Measurements from ENCODE around the gene RITA1.

The RITA1 gene

GRCh38 chr12:113186033-113186365 is 478 bp downstream of the RITA1 start:
- peaks cover 0 to 41% (median 9%) of the 10 kb centered on the region in 4 experiments for H3K36me3 ChIP-seq (ENCODE audit: control insufficient read depth in 4 of 4, insufficient read depth in 4 of 4, low read length in 3 of 4)
- H3K9me3 ChIP-seq (ENCODE audit: control extremely low read depth in 1 of 5, control insufficient read depth in 4 of 5, insufficient read depth in 2 of 5, low read depth in 1 of 5, low read length in 4 of 5) = no peaks in the 10 kb centered on the region
- peak overlapping the region; percentile 96 to 97 for H3K27ac ChIP-seq (ENCODE audit: insufficient read depth in 1 of 2, low read depth in 1 of 2, low read length in 2 of 2, poor library complexity in 1 of 2, severe bottlenecking in 2 of 2)
- DNase-seq = peak in 2 of 3 donors; percentile 60 to 63
- ChIA-PET POLR2A (interaction anchor here (0.6 to 1.3 kb wide), 2 partner anchors 17 to 46 kb away, joined by 3 to 5 read pairs; no protein-coding TSS in a partner anchor), CTCF (interaction anchor here (0.6 to 3.5 kb wide), 6 partner anchors 11 to 103 kb away, joined by 3 to 17 read pairs (median 3); no protein-coding TSS in a partner anchor)
- peaks cover 0 to 26% (median 22%) of the 10 kb centered on the region in 4 experiments for H3K4me1 ChIP-seq (ENCODE audit: control extremely low read depth in 1 of 4, control insufficient read depth in 4 of 4, insufficient read depth in 4 of 4, low read length in 3 of 4)
- no peaks in the 10 kb centered on the region for H3K27me3 ChIP-seq (replicated peaks in 2 of 5; ENCODE audit: control insufficient read depth in 4 of 5, insufficient read depth in 5 of 5, low read length in 4 of 5)
- peak overlapping the region; percentile 74 to 90 (median 85) for H3K4me3 ChIP-seq (ENCODE audit: control insufficient read depth in 1 of 7, extremely low read depth in 1 of 7, insufficient read depth in 4 of 7, low read depth in 2 of 7, low read length in 6 of 7)
- 10% methylated on average over 9 of the region's 11 CpGs for WGBS (ENCODE audit: insufficient coverage)

GRCh38 chr12:113186666-113187325 is 1.3 kb downstream of the RITA1 start:
- DNase-seq = no peak
- Histone ChIP-seq H3K4me1 (ENCODE audit: control extremely low read depth in 1 of 4, control insufficient read depth in 4 of 4, insufficient read depth in 4 of 4, low read length in 3 of 4) (peaks cover 0 to 26% (median 22%) of the 10 kb centered on the region in 4 experiments), H3K36me3 (ENCODE audit: control insufficient read depth in 4 of 4, insufficient read depth in 4 of 4, low read length in 3 of 4) (peaks cover 0 to 46% (median 14%) of the 10 kb centered on the region in 4 experiments), H3K27me3 (replicated peaks in 2 of 5; ENCODE audit: control insufficient read depth in 4 of 5, insufficient read depth in 5 of 5, low read length in 4 of 5) (no peaks in the 10 kb centered on the region), H3K9me3 (ENCODE audit: control extremely low read depth in 1 of 5, control insufficient read depth in 4 of 5, insufficient read depth in 2 of 5, low read depth in 1 of 5, low read length in 4 of 5) (no peaks in the 10 kb centered on the region), H3K27ac (ENCODE audit: insufficient read depth in 1 of 2, low read depth in 1 of 2, low read length in 2 of 2, poor library complexity in 1 of 2, severe bottlenecking in 2 of 2) (no peak overlapping the region), H3K4me3 (ENCODE audit: control insufficient read depth in 1 of 7, extremely low read depth in 1 of 7, insufficient read depth in 4 of 7, low read depth in 2 of 7, low read length in 6 of 7) (peak overlapping the region in 5 of 7 experiments; percentile 78 to 90 (median 85))
- CTCF ChIA-PET = interaction anchor here (0.6 to 3.5 kb wide), 8 partner anchors 9 to 213 kb away, joined by 3 to 12 read pairs (median 3); no protein-coding TSS in a partner anchor
- 97% methylated on average over 8 of the region's 16 CpGs for WGBS (ENCODE audit: insufficient coverage)
- POLR2A ChIA-PET = interaction anchor here (0.5 to 0.6 kb wide), 2 partner anchors 17 to 154 kb away, joined by 3 to 5 read pairs; no protein-coding TSS in a partner anchor

- Histone ChIP-seq H3K27me3 (replicated peaks in 2 of 5; ENCODE audit: control insufficient read depth in 4 of 5, insufficient read depth in 5 of 5, low read length in 4 of 5) (no peaks in the 10 kb centered on the region), H3K27ac (ENCODE audit: insufficient read depth in 1 of 2, low read depth in 1 of 2, low read length in 2 of 2, poor library complexity in 1 of 2, severe bottlenecking in 2 of 2) (no peak overlapping the region), H3K9me3 (ENCODE audit: control extremely low read depth in 1 of 5, control insufficient read depth in 4 of 5, insufficient read depth in 2 of 5, low read depth in 1 of 5, low read length in 4 of 5) (no peaks in the 10 kb centered on the region), H3K4me3 (ENCODE audit: control insufficient read depth in 1 of 7, extremely low read depth in 1 of 7, insufficient read depth in 4 of 7, low read depth in 2 of 7, low read length in 6 of 7) (no peak overlapping the region), H3K36me3 (ENCODE audit: control insufficient read depth in 4 of 4, insufficient read depth in 4 of 4, low read length in 3 of 4) (peaks cover 2 to 47% (median 22%) of the 10 kb centered on the region in 4 experiments), H3K4me1 (ENCODE audit: control extremely low read depth in 1 of 4, control insufficient read depth in 4 of 4, insufficient read depth in 4 of 4, low read length in 3 of 4) (peaks cover 0 to 21% (median 18%) of the 10 kb centered on the region in 4 experiments)
- ChIA-PET POLR2A (no interaction called here), CTCF (interaction anchor here (0.7 kb wide), 1 partner anchor 140 kb away, joined by 3 read pairs; no protein-coding TSS in a partner anchor)
- no peak for DNase-seq
- WGBS (ENCODE audit: insufficient coverage) = 100% methylated on average over 2 of the region's 2 CpGs
Measured at GRCh38 chr12:113189361-113189760, 3.8 kb downstream of the RITA1 start.

- POLR2A ChIA-PET = interaction anchor here (1.1 kb wide), 1 partner anchor 17 kb away, joined by 3 read pairs; no protein-coding TSS in a partner anchor
- CTCF ChIA-PET = interaction anchor here (0.7 to 1.9 kb wide), 4 partner anchors 13 to 33 kb away, joined by 3 to 5 read pairs (median 4); no protein-coding TSS in a partner anchor
- Histone ChIP-seq H3K4me1 (ENCODE audit: control extremely low read depth in 1 of 4, control insufficient read depth in 4 of 4, insufficient read depth in 4 of 4, low read length in 3 of 4) (peaks cover 0 to 15% (median 14%) of the 10 kb centered on the region in 4 experiments), H3K4me3 (ENCODE audit: control insufficient read depth in 1 of 7, extremely low read depth in 1 of 7, insufficient read depth in 4 of 7, low read depth in 2 of 7, low read length in 6 of 7) (no peak overlapping the region), H3K9me3 (ENCODE audit: control extremely low read depth in 1 of 5, control insufficient read depth in 4 of 5, insufficient read depth in 2 of 5, low read depth in 1 of 5, low read length in 4 of 5) (no peaks in the 10 kb centered on the region), H3K27me3 (replicated peaks in 2 of 5; ENCODE audit: control insufficient read depth in 4 of 5, insufficient read depth in 5 of 5, low read length in 4 of 5) (no peaks in the 10 kb centered on the region), H3K27ac (ENCODE audit: insufficient read depth in 1 of 2, low read depth in 1 of 2, low read length in 2 of 2, poor library complexity in 1 of 2, severe bottlenecking in 2 of 2) (no peak overlapping the region), H3K36me3 (ENCODE audit: control insufficient read depth in 4 of 4, insufficient read depth in 4 of 4, low read length in 3 of 4) (peaks cover 2 to 47% (median 22%) of the 10 kb centered on the region in 4 experiments)
- peak in 1 of 3 donors; percentile 17 for DNase-seq
- 100% methylated on average over 4 of the region's 4 CpGs for WGBS (ENCODE audit: insufficient coverage)
Measured at GRCh38 chr12:113190761-113191160, 5.2 kb downstream of the RITA1 start.

GRCh38 chr12:113191227-113191626 is 5.7 kb downstream of the RITA1 start:
- no peak for DNase-seq
- Histone ChIP-seq H3K9me3 (ENCODE audit: control extremely low read depth in 1 of 5, control insufficient read depth in 4 of 5, insufficient read depth in 2 of 5, low read depth in 1 of 5, low read length in 4 of 5) (no peaks in the 10 kb centered on the region), H3K27ac (ENCODE audit: insufficient read depth in 1 of 2, low read depth in 1 of 2, low read length in 2 of 2, poor library complexity in 1 of 2, severe bottlenecking in 2 of 2) (no peak overlapping the region), H3K27me3 (replicated peaks in 2 of 5; ENCODE audit: control insufficient read depth in 4 of 5, insufficient read depth in 5 of 5, low read length in 4 of 5) (no peaks in the 10 kb centered on the region), H3K36me3 (ENCODE audit: control insufficient read depth in 4 of 4, insufficient read depth in 4 of 4, low read length in 3 of 4) (peaks cover 2 to 47% (median 22%) of the 10 kb centered on the region in 4 experiments), H3K4me1 (ENCODE audit: control extremely low read depth in 1 of 4, control insufficient read depth in 4 of 4, insufficient read depth in 4 of 4, low read length in 3 of 4) (peaks cover 0 to 10% (median 9%) of the 10 kb centered on the region in 4 experiments), H3K4me3 (ENCODE audit: control insufficient read depth in 1 of 7, extremely low read depth in 1 of 7, insufficient read depth in 4 of 7, low read depth in 2 of 7, low read length in 6 of 7) (no peak overlapping the region)
- 95% methylated on average over 19 of the region's 19 CpGs for WGBS (ENCODE audit: insufficient coverage)
- CTCF ChIA-PET = interaction anchor here (0.7 to 1.9 kb wide), 4 partner anchors 12 to 32 kb away, joined by 3 to 5 read pairs (median 4); no protein-coding TSS in a partner anchor
- POLR2A ChIA-PET = interaction anchor here (1.1 kb wide), 1 partner anchor 17 kb away, joined by 3 read pairs; no protein-coding TSS in a partner anchor

GRCh38 chr12:113194971-113195391 is 9.5 kb downstream of the RITA1 start:
- Histone ChIP-seq H3K9me3 (ENCODE audit: control extremely low read depth in 1 of 5, control insufficient read depth in 4 of 5, insufficient read depth in 2 of 5, low read depth in 1 of 5, low read length in 4 of 5) (no peaks in the 10 kb centered on the region), H3K4me1 (ENCODE audit: control extremely low read depth in 1 of 4, control insufficient read depth in 4 of 4, insufficient read depth in 4 of 4, low read length in 3 of 4) (peaks cover 0 to 4% (median 0%) of the 10 kb centered on the region in 4 experiments), H3K27ac (ENCODE audit: insufficient read depth in 1 of 2, low read depth in 1 of 2, low read length in 2 of 2, poor library complexity in 1 of 2, severe bottlenecking in 2 of 2) (no peak overlapping the region), H3K27me3 (replicated peaks in 2 of 5; ENCODE audit: control insufficient read depth in 4 of 5, insufficient read depth in 5 of 5, low read length in 4 of 5) (no peaks in the 10 kb centered on the region), H3K36me3 (ENCODE audit: control insufficient read depth in 4 of 4, insufficient read depth in 4 of 4, low read length in 3 of 4) (peaks cover 2 to 28% (median 16%) of the 10 kb centered on the region in 4 experiments), H3K4me3 (ENCODE audit: control insufficient read depth in 1 of 7, extremely low read depth in 1 of 7, insufficient read depth in 4 of 7, low read depth in 2 of 7, low read length in 6 of 7) (no peak overlapping the region)
- 89% methylated on average over 4 of the region's 4 CpGs for WGBS (ENCODE audit: insufficient coverage)
- DNase-seq = no peak
- POLR2A ChIA-PET = no interaction called here
- CTCF ChIA-PET = interaction anchor here (0.7 to 3.9 kb wide), 9 partner anchors 8 to 230 kb away, joined by 3 to 44 read pairs (median 5); no protein-coding TSS in a partner anchor
